Liver (tissue), 9 donors: ENCODE results near the gene UAP1. TPM values are rescaled to one million over a fixed set of nuclear protein-coding genes. Genes with fewer than 3 reads are reported as not detected.
"Not testable (repeated sequence)": the region's sequence is repeated elsewhere in the genome, so short reads cannot be mapped to it uniquely, and the experiment has no call there.

Experiments
- DNase-seq: peaks from one replicate; pipeline ENCODE4 v3.0.0-alpha.2; 2017; ENCODE audit warnings: low spot score
- H3K27ac ChIP-seq, 2 donors: one replicate each; pipeline ENCODE4 v1.7.0; 2013; ENCODE audit warnings: inconsistent platforms in 2 of 2, low read length in 2 of 2, control low read depth in 1 of 2, low read depth in 1 of 2, mild to moderate bottlenecking in 1 of 2
- H3K27me3 ChIP-seq, 4 donors: one replicate each; pipeline versions ENCODE4 v1.6.1 to v1.7.0; 2013; ENCODE audit warnings: low read length in 3 of 4, inconsistent platforms in 1 of 4, mild to moderate bottlenecking in 1 of 4, moderate library complexity in 1 of 4; ENCODE audit not compliant: control insufficient read depth in 4 of 4, insufficient read depth in 4 of 4
- H3K36me3 ChIP-seq, 4 donors: one replicate each; pipeline versions ENCODE4 v1.6.1 to v1.7.0; 2013; ENCODE audit warnings: low read length in 3 of 4, mild to moderate bottlenecking in 3 of 4, low read depth in 1 of 4, moderate library complexity in 1 of 4; ENCODE audit not compliant: control insufficient read depth in 4 of 4, insufficient read depth in 3 of 4
- H3K4me1 ChIP-seq, 4 donors: one replicate each; pipeline versions ENCODE4 v1.6.1 to v1.7.0; 2013; ENCODE audit warnings: low read length in 3 of 4, mild to moderate bottlenecking in 3 of 4, moderate library complexity in 1 of 4; ENCODE audit not compliant: control insufficient read depth in 4 of 4, insufficient read depth in 4 of 4
- H3K4me3 ChIP-seq, 3 donors: one replicate each; pipeline versions ENCODE4 v1.6.1 to v1.7.0; 2013; ENCODE audit warnings: low read length in 3 of 3, control low read depth in 1 of 3, low read depth in 1 of 3, mild to moderate bottlenecking in 1 of 3
- H3K9ac ChIP-seq, 2 donors: one replicate each; pipeline ENCODE4 v1.7.0; 2013; ENCODE audit warnings: low read length in 2 of 2, mild to moderate bottlenecking in 2 of 2, moderate library complexity in 2 of 2, control low read depth in 1 of 2, low read depth in 1 of 2
- H3K9me3 ChIP-seq, 4 donors: one replicate each; pipeline versions ENCODE4 v1.6.1 to v1.7.0; 2013; ENCODE audit warnings: low read length in 3 of 4; ENCODE audit not compliant: control insufficient read depth in 4 of 4
- ATF3 ChIP-seq: IDR thresholded peaks from 2 replicates; pipeline ENCODE4 v1.6.1; 2016; ENCODE audit warnings: antibody characterized with exemption
- EGR1 ChIP-seq, 2 donors: IDR thresholded peaks; 2 replicates each; pipeline ENCODE4 v1.6.1; 2016 to 2018; ENCODE audit warnings: antibody characterized with exemption in 2 of 2, low read depth in 2 of 2
- FOXA1 ChIP-seq: IDR thresholded peaks from 2 replicates; pipeline ENCODE4 v1.6.1; 2016; ENCODE audit warnings: antibody characterized with exemption
- FOXA2 ChIP-seq: IDR thresholded peaks from 2 replicates; pipeline ENCODE4 v1.6.1; 2016; ENCODE audit warnings: antibody characterized with exemption
- JUND ChIP-seq, 2 donors: IDR thresholded peaks; 2 replicates each; pipeline ENCODE4 v1.6.1; 2016; ENCODE audit warnings: antibody characterized with exemption in 2 of 2
- MAX ChIP-seq: IDR thresholded peaks from 2 replicates; pipeline ENCODE4 v1.6.1; 2016; ENCODE audit warnings: antibody characterized with exemption
- RAD21 ChIP-seq, 2 donors: IDR thresholded peaks; 2 replicates each; pipeline ENCODE4 v1.6.1; 2016; ENCODE audit warnings: antibody characterized with exemption in 2 of 2, mild to moderate bottlenecking in 2 of 2
- REST ChIP-seq: IDR thresholded peaks from 2 replicates; pipeline ENCODE4 v1.6.1; 2016; ENCODE audit warnings: antibody characterized with exemption, mild to moderate bottlenecking
- RXRA ChIP-seq, 2 donors: IDR thresholded peaks; 2 replicates each; pipeline ENCODE4 v1.6.1; 2017 to 2018; ENCODE audit warnings: antibody characterized with exemption in 2 of 2, mild to moderate bottlenecking in 1 of 2
- SP1 ChIP-seq: IDR thresholded peaks from 2 replicates; pipeline ENCODE4 v1.6.1; 2018; ENCODE audit warnings: antibody characterized with exemption, mild to moderate bottlenecking
- YY1 ChIP-seq: IDR thresholded peaks from 2 replicates; pipeline ENCODE4 v1.6.1; 2016; ENCODE audit warnings: antibody characterized with exemption, mild to moderate bottlenecking
- ZBTB33 ChIP-seq: IDR thresholded peaks from 2 replicates; pipeline ENCODE4 v1.6.1; 2016; ENCODE audit warnings: antibody characterized with exemption
- WGBS: extraction: QIAGEN DNeasy Blood & Tissue Kit; methylation state at CpG from one replicate; pipeline ENCODE4 v1.1.7; 2013; 5-methylcytosine and 5-hydroxymethylcytosine counted together
- polyA plus RNA-seq, 2 donors: library from polyadenylated mRNA; stranded (reverse) in 1 of 2; unstranded in 1 of 2; fragments of 200-250 nt in 1 of 2; fragments of >200 nt in 1 of 2; fragmentation: Nextera tagmentation in 1 of 2; extraction: Ambion mirVana in 1 of 2; gene quantifications; one replicate each; pipeline versions ENCODE4 v1.2.1 to v1.2.3, GENCODE V29; 2013 to 2015
- total RNA-seq, 2 donors: library from RNA; depleted of rRNA; stranded (reverse); fragments of >200 nt; gene quantifications; one replicate each; pipeline ENCODE4 v1.2.3, GENCODE V29; 2014
- TF ChIP-seq, protein P1 (sequence below): fragments of 150-350 bp; IDR thresholded peaks from 2 replicates; pipeline ENCODE4 v1.5.1; 2017; ENCODE audit warnings: improper control_type of control experiment, low read depth, low read length; ENCODE audit not compliant: missing input control
- donor health status: healthy.
- donor health status: healthy.
- donor health status: healthy.
- donor health status: healthy.
- donor health status: healthy.

Gene UAP1
- total and polyA plus RNA-seq, 4 donors: 28.9 to 120 (median 51.7) TPM

DNA sequence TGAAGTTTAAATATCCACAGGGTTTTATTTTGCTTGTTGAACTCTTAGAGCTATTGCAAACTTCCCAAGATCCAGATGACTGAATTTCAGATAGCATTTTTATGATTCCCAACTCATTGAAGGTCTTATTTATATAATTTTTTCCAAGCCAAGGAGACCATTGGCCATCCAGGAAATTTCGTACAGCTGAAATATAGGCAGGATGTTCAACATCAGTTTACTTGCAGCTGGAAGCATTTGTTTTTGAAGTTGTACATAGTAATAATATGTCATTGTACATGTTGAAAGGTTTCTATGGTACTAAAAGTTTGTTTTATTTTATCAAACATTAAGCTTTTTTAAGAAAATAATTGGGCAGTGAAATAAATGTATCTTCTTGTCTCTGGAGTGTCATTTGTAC lies 37.9 kb downstream of the UAP1 start:
- no peak for DNase-seq
- Histone ChIP-seq H3K4me1 (peaks cover 7 to 21% (median 12%) of the 10 kb centered on the region in 4 donors), H3K9me3 (no peaks in the 10 kb centered on the region), H3K9ac (no peak overlapping the region), H3K27ac (no peak overlapping the region), H3K4me3 (no peak overlapping the region), H3K36me3 (peaks cover 3 to 34% (median 26%) of the 10 kb centered on the region in 4 donors), H3K27me3 (no peaks in the 10 kb centered on the region)
- WGBS: 91% methylated on average over 1 of the region's 1 CpG
- TF ChIP-seq YY1: no peak
- TF ChIP-seq ATF3: no peak
- no peak for TF ChIP-seq EGR1 (IDR thresholded peaks at IDR 0.05; ENCODE audit: low read depth in 2 of 2)
- no peak for TF ChIP-seq SP1
- TF ChIP-seq RAD21 (IDR thresholded peaks at IDR 0.05): no peak
- TF ChIP-seq, protein P1, sequence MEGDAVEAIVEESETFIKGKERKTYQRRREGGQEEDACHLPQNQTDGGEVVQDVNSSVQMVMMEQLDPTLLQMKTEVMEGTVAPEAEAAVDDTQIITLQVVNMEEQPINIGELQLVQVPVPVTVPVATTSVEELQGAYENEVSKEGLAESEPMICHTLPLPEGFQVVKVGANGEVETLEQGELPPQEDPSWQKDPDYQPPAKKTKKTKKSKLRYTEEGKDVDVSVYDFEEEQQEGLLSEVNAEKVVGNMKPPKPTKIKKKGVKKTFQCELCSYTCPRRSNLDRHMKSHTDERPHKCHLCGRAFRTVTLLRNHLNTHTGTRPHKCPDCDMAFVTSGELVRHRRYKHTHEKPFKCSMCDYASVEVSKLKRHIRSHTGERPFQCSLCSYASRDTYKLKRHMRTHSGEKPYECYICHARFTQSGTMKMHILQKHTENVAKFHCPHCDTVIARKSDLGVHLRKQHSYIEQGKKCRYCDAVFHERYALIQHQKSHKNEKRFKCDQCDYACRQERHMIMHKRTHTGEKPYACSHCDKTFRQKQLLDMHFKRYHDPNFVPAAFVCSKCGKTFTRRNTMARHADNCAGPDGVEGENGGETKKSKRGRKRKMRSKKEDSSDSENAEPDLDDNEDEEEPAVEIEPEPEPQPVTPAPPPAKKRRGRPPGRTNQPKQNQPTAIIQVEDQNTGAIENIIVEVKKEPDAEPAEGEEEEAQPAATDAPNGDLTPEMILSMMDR: no peak
- TF ChIP-seq REST: no peak

DNA sequence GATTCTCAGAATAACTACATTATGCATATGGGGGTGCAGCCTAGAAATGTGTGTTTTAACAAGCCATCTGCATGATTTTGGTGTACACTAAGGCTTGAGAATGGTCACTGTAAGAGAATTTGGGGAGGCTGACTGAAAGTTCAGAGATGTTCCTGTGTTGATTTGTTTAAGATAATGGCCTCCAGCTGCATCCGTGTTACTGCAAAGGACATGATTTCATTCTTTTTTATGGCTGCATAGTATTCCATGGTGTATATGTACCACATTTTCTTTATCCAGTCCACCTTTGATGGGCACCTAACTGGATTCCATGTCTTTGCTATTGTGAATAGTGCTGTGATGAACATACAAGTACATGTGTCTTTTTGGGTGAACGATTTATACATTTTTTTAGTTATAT lies 41.6 kb downstream of the UAP1 start:
- WGBS: 95% methylated on average over 2 of the region's 2 CpGs

DNA sequence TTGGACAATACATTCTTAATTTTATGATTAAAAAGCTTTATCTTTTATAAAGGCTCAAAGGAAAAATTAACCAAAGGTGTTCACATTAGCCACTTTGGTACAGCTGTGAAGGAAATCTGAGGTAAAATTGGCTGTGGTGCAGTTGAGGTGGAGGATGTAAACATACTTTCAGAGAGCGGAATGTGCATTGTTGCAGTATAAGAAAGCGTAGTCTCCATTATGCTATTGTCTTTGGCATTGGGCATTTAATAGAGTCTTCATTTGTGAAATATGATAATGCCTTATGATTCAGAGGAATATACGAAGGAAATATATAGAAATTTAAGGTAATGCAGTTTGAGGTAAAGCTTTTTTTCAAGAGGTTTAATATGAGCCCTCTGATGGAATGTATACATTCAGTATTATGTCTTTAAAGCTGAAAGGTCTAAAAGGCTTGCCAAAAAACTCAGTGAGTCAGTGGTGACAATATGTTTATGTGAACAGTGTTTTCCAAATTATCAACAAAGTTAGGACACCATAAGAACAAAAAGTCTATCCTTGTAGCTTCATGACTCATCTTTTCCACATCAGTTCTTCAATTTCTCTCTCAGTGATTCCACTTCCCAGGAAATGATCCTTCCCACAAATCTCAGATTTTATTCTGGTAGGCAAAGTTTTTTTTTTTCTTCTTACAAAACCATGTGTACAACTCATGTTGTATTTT lies 43.9 kb downstream of the UAP1 start:
- no peak for TF ChIP-seq FOXA2
- TF ChIP-seq RXRA (IDR thresholded peaks at IDR 0.05): no peak
- no peak for TF ChIP-seq EGR1 (IDR thresholded peaks at IDR 0.05; ENCODE audit: low read depth in 2 of 2)
- no peak for TF ChIP-seq MAX
- TF ChIP-seq FOXA1: no peak
- no peak for TF ChIP-seq RAD21 (IDR thresholded peaks at IDR 0.05)
- peak; percentile 66 to 78 for TF ChIP-seq JUND (IDR thresholded peaks at IDR 0.05)
- TF ChIP-seq ZBTB33: no peak
- DNase-seq: no peak
- Histone ChIP-seq H3K4me3 (no peak overlapping the region), H3K27ac (peak overlapping the region; percentile 4 to 59), H3K4me1 (no peaks in the 10 kb centered on the region), H3K27me3 (no peaks in the 10 kb centered on the region), H3K9ac (no peak overlapping the region), H3K9me3 (no peaks in the 10 kb centered on the region), H3K36me3 (peaks cover 5 to 18% (median 16%) of the 10 kb centered on the region in 4 donors)
- WGBS: 98% methylated on average over 3 of the region's 3 CpGs

More for the DNA sequence above, 41.6 kb downstream of the UAP1 start:
- H3K36me3 ChIP-seq: peaks cover 5 to 27% (median 23%) of the 10 kb centered on the region in 4 donors
- not testable (repeated sequence) for H3K4me1 ChIP-seq, H3K27me3 ChIP-seq, H3K4me3 ChIP-seq, H3K9me3 ChIP-seq, H3K9ac ChIP-seq, DNase-seq, H3K27ac ChIP-seq
